Tibial artery (tissue), 4 donors: ENCODE measurements around the gene ZSCAN20.

Experiments
- DNase-seq, 2 donors: peaks; one replicate each; pipeline ENCODE4 v3.0.0-alpha.2; 2019
- H3K27ac ChIP-seq, 2 donors: fragments of 200-600 bp; sonication (generic) in 1 of 2; 1 replicate in 1 of 2; 2 replicates in 1 of 2; pipeline ENCODE4 v1.5.1; 2018 to 2019; ENCODE audit warnings: mild to moderate bottlenecking in 1 of 2
- H3K27me3 ChIP-seq, 2 donors: fragments of 200-600 bp; sonication (generic) in 1 of 2; one replicate each; pipeline versions ENCODE4 v1.5.1 to v1.6.0; 2016 to 2019
- H3K36me3 ChIP-seq, 3 donors: fragments of 200-600 bp; sonication (generic) in 2 of 3; one replicate each; pipeline ENCODE4 v1.5.1; 2016 to 2019; ENCODE audit warnings: mild to moderate bottlenecking in 2 of 3
- H3K4me1 ChIP-seq, 4 donors: fragments of 200-600 bp; sonication (generic) in 2 of 4; 1 replicate in 3 of 4; 2 replicates in 1 of 4; pipeline ENCODE4 v1.5.1; 2016 to 2019
- H3K4me3 ChIP-seq, 2 donors: fragments of 200-600 bp; sonication (generic) in 1 of 2; 1 replicate in 1 of 2; 2 replicates in 1 of 2; pipeline ENCODE4 v1.5.1; 2018 to 2019; ENCODE audit warnings: mild to moderate bottlenecking in 2 of 2
- H3K9me3 ChIP-seq, 3 donors: fragments of 200-600 bp; sonication (generic) in 1 of 3; one replicate each; pipeline ENCODE4 v1.5.1; 2016 to 2019
- intact Hi-C: fragments of 100-400 bp; cut with DNase I; formaldehyde crosslinking; loops from one replicate; pipeline ENCODE4 v1.15.0; 2023; ENCODE audit warnings: low total_unique reads
- TF ChIP-seq, protein P1 (sequence below), 2 experiments: fragments of 200-600 bp in 1 of 2; fragments of 450-650 bp in 1 of 2; IDR thresholded peaks; one replicate each; pipeline ENCODE4 v1.5.1; 2017 to 2019; ENCODE audit warnings: antibody characterized with exemption in 2 of 2, mild to moderate bottlenecking in 1 of 2, moderate library complexity in 1 of 2

The ZSCAN20 gene

DNA sequence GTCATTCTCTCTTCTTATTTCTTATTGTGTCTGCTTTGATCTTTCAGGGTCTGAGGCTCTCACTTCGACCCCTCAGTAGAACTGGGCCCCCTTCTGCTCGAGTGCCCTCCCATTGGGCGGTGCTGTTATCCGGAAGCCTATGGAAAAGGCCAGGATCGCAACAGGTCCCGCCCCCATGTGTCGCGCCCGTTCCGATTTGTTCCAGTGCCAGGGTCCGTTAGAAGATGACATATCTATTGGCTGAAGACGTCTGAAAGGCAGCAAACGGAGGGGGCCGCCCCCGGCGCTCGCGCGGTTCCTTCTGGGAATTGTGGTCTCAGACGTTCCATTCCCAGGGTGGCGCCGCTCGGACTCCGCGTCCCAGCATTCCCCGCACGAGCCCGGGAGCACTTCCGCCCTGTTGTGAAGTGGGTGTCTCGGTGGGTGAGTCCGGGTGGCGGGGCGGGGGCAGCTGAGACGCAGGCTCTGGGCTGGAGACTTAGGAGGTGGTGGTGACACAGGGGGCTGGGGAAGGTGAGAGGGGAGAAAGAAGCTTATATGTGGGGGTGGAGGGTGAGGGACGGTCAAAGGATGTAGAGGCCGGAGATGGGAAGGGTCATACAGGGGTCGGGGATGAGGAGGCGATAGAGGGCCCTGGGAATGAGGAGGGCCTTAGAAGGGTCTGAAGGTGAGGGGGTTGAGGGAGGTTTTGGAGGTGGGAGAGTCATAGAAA lies at the start of gene ZSCAN20:
Gene ZSCAN20 (plus strand): TSS at position 377 of the 712 bp plus-strand sequence. CDS start 6,644 bp downstream, outside the sequence.
- Histone ChIP-seq H3K9me3 (no peaks in the 10 kb centered on the region), H3K27me3 (no peaks in the 10 kb centered on the region), H3K4me1 (peaks cover 0 to 33% (median 27%) of the 10 kb centered on the region in 4 donors), H3K27ac (peak within 1 kb of the TSS; percentile 77 to 90), H3K36me3 (no peaks in the 10 kb centered on the region), H3K4me3 (peak within 1 kb of the TSS; percentile 58 to 74)
- intact Hi-C loops = loop anchor here (5.0 kb wide), 1 partner anchor 40 kb away; the partner anchor contains the start of gene PHC2
- TF ChIP-seq, protein P1, sequence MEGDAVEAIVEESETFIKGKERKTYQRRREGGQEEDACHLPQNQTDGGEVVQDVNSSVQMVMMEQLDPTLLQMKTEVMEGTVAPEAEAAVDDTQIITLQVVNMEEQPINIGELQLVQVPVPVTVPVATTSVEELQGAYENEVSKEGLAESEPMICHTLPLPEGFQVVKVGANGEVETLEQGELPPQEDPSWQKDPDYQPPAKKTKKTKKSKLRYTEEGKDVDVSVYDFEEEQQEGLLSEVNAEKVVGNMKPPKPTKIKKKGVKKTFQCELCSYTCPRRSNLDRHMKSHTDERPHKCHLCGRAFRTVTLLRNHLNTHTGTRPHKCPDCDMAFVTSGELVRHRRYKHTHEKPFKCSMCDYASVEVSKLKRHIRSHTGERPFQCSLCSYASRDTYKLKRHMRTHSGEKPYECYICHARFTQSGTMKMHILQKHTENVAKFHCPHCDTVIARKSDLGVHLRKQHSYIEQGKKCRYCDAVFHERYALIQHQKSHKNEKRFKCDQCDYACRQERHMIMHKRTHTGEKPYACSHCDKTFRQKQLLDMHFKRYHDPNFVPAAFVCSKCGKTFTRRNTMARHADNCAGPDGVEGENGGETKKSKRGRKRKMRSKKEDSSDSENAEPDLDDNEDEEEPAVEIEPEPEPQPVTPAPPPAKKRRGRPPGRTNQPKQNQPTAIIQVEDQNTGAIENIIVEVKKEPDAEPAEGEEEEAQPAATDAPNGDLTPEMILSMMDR (IDR thresholded peaks at IDR 0.05) = no peak
- peak; percentile 97 to 99 for DNase-seq

DNA sequence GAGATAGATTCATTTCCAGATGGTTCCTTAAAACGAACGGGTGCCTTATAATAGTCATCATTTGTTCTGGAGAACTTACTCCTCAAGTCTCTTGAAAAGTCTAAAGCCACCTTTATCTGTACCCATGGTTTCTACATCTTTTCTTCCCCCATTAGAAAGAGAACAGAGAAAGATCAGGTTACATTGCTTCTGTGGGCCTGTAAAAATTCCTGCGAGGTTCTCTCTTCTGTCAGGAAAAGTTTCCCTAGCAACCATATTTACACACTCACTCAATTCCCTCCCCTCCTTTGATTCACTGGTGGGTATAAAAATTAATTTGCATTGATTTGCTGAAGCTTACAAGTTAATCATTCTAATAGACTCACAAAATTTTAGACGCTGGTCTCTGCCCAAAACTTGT lies 48.2 kb upstream of the ZSCAN20 start:
- Histone ChIP-seq H3K27me3 (no peaks in the 10 kb centered on the region), H3K27ac (no peak overlapping the region), H3K9me3 (no peaks in the 10 kb centered on the region), H3K36me3 (no peaks in the 10 kb centered on the region), H3K4me1 (peaks cover 0 to 7% (median 0%) of the 10 kb centered on the region in 4 donors), H3K4me3 (no peak overlapping the region)
- intact Hi-C loops = no loop called here
- DNase-seq = no peak
- TF ChIP-seq, protein P1 (IDR thresholded peaks at IDR 0.05) = no peak

GRCh38 chr1:33424610-33425009 lies 47.8 kb upstream of the ZSCAN20 start:
- H3K27ac ChIP-seq = no peak overlapping the region
- intact Hi-C loops = no loop called here
- TF ChIP-seq, protein P1 (IDR thresholded peaks at IDR 0.05) = no peak
- no peak overlapping the region for H3K4me3 ChIP-seq
- DNase-seq = no peak
- H3K36me3 ChIP-seq = no peaks in the 10 kb centered on the region
- H3K27me3 ChIP-seq = no peaks in the 10 kb centered on the region
- H3K9me3 ChIP-seq = no peaks in the 10 kb centered on the region
- H3K4me1 ChIP-seq = peaks cover 0 to 7% (median under 1%) of the 10 kb centered on the region in 4 donors

DNA sequence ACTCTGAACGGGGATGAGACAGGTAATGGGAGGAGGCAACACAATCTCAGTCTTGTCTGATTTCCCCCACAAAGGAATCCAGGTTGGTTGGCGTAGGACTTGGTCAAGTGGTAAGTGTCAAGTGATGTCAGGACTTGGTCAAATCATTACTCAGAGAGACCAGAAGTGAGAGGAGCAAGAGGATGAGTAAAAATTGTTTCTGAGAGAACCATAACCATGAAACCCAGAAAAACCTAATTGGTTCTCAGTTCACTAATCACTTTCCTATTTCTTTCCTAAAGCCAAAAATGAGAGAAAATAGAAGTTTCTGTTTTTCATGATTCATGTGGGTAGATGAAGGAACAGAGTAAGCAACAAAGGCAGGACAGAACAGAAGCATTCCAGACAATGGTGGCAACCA lies 46.5 kb upstream of the ZSCAN20 start:
- TF ChIP-seq, protein P1 (IDR thresholded peaks at IDR 0.05) = no peak
- DNase-seq = no peak
- no peak overlapping the region for H3K27ac ChIP-seq
- no peaks in the 10 kb centered on the region for H3K27me3 ChIP-seq
- H3K4me1 ChIP-seq = peaks cover 0 to 12% (median 5%) of the 10 kb centered on the region in 4 donors
- intact Hi-C loops = no loop called here
- H3K4me3 ChIP-seq = no peak overlapping the region
- H3K36me3 ChIP-seq = no peaks in the 10 kb centered on the region
- H3K9me3 ChIP-seq = no peaks in the 10 kb centered on the region

GRCh38 chr1:33426916-33427315 lies 45.5 kb upstream of the ZSCAN20 start:
- intact Hi-C loops = no loop called here
- TF ChIP-seq, protein P1 (IDR thresholded peaks at IDR 0.05) = no peak
- no peaks in the 10 kb centered on the region for H3K27me3 ChIP-seq
- no peak overlapping the region for H3K4me3 ChIP-seq
- H3K9me3 ChIP-seq = no peaks in the 10 kb centered on the region
- H3K4me1 ChIP-seq = peaks cover 0 to 17% (median 5%) of the 10 kb centered on the region in 4 donors
- H3K36me3 ChIP-seq = no peaks in the 10 kb centered on the region
- no peak for DNase-seq
- H3K27ac ChIP-seq = no peak overlapping the region
